ENCODE results near the gene HS6ST2. TPM values are rescaled to one million over a fixed set of nuclear protein-coding genes. Genes with fewer than 3 reads are reported as not detected.
A peak's percentile ranks its signal among the peaks of the same experiment; 100 is the strongest.

The HS6ST2 gene
- total RNA-seq, 2 experiments from 2014 or later = not detected

- intact Hi-C loops (cut with micrococcal nuclease; ENCODE audit: unreplicated experiment) = loop anchor here (5.0 kb wide), 1 partner anchor 538 kb away; no protein-coding TSS in a partner anchor
- POLR2A ChIA-PET = no interaction called here
Observed at GRCh38 chrX:132634521-132634920, 323.9 kb downstream of the HS6ST2 start.

GRCh38 chrX:132631579-132632232 lies 326.7 kb downstream of the HS6ST2 start:
- Histone ChIP-seq H3K27ac (ENCODE audit: low read depth, low read length, poor library complexity, severe bottlenecking) (no peak overlapping the region), H3K9me2 (ENCODE audit: insufficient read depth, low read length) (no peaks in the 10 kb centered on the region), H3K4me1 (ENCODE audit: insufficient read depth, low read length, poor library complexity, severe bottlenecking) (no peaks in the 10 kb centered on the region), H4K20me1 (ENCODE audit: insufficient read depth, low read length) (no peaks in the 10 kb centered on the region), H2AFZ (ENCODE audit: low read length) (no peak overlapping the region), H3K36me3 (ENCODE audit: insufficient read depth, low read length) (no peaks in the 10 kb centered on the region), H3K9me3 (ENCODE audit: low read length) (no peaks in the 10 kb centered on the region), H3K4me3 (ENCODE audit: low read depth, low read length, poor library complexity, severe bottlenecking) (no peak overlapping the region), H3K79me2 (ENCODE audit: insufficient read depth, low read depth, low read length) (no peaks in the 10 kb centered on the region), H3K4me2 (ENCODE audit: low read length) (no peak overlapping the region)
- intact Hi-C loops (cut with micrococcal nuclease; ENCODE audit: unreplicated experiment) = loop anchor here (5.0 kb wide), 1 partner anchor 541 kb away; no protein-coding TSS in a partner anchor
- CTCF ChIA-PET (ENCODE audit: unreplicated experiment) = no interaction called here
- peak; percentile 14 for DNase-seq (ENCODE audit: low spot score)
- TF ChIP-seq EZH2phosphoT487 (IDR thresholded peaks at IDR 0.05; ENCODE audit: borderline replicate concordance, low read depth, low read length) = no peak
- TF ChIP-seq CTCF (conservative IDR thresholded peaks at IDR 0.05; ENCODE audit: low read length) = peak; percentile 69
- no TSS peak for BruUV-seq (replicated peaks)
- POLR2A ChIA-PET = interaction anchor here (0.7 to 1.3 kb wide), 2 partner anchors 12 to 34 kb away, joined by 3 to 4 read pairs; no protein-coding TSS in a partner anchor

More at GRCh38 chrX:132634521-132634920, 323.9 kb downstream of the HS6ST2 start:
- H3K27ac ChIP-seq (ENCODE audit: low read depth, low read length, poor library complexity, severe bottlenecking) = no peak overlapping the region
- no peaks in the 10 kb centered on the region for H3K9me3 ChIP-seq (ENCODE audit: low read length)
- H3K4me1 ChIP-seq (ENCODE audit: insufficient read depth, low read length, poor library complexity, severe bottlenecking) = no peaks in the 10 kb centered on the region
- no peak for DNase-seq (ENCODE audit: low spot score)
- no peak overlapping the region for H2AFZ ChIP-seq (ENCODE audit: low read length)
- BruUV-seq (replicated peaks) = no TSS peak
- H4K20me1 ChIP-seq (ENCODE audit: insufficient read depth, low read length) = no peaks in the 10 kb centered on the region
- no peaks in the 10 kb centered on the region for H3K9me2 ChIP-seq (ENCODE audit: insufficient read depth, low read length)
- CTCF ChIA-PET (ENCODE audit: unreplicated experiment) = no interaction called here
- no peak overlapping the region for H3K4me2 ChIP-seq (ENCODE audit: low read length)
- no peak overlapping the region for H3K4me3 ChIP-seq (ENCODE audit: low read depth, low read length, poor library complexity, severe bottlenecking)
- TF ChIP-seq EZH2phosphoT487 (IDR thresholded peaks at IDR 0.05; ENCODE audit: borderline replicate concordance, low read depth, low read length) (no peak), CTCF (conservative IDR thresholded peaks at IDR 0.05; ENCODE audit: low read length) (no peak)
- H3K36me3 ChIP-seq (ENCODE audit: insufficient read depth, low read length) = no peaks in the 10 kb centered on the region
- H3K79me2 ChIP-seq (ENCODE audit: insufficient read depth, low read depth, low read length) = no peaks in the 10 kb centered on the region

DNA sequence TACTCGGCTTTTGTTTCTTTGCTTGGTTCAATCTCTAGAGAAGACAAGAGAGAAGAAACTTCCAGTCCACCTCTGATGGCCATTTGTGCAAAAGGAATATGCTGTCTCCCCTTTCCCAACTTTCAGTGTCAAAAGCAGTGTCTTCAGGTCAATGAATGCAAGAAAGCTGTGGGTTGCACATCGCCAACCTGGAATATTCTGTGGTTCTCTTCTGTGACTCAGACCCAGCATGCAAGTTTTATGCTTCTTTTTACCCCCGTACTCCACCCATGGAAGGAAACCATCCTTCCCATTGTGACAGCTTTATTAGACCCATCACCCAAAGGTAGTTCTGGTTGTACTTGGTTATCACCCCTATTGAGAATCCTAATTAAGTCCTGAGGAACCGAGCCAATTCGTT lies 334.0 kb downstream of the HS6ST2 start:
- POLR2A ChIA-PET = no interaction called here
- CTCF ChIA-PET (ENCODE audit: unreplicated experiment) = no interaction called here
- H3K9me2 ChIP-seq (ENCODE audit: insufficient read depth, low read length) = no peaks in the 10 kb centered on the region
- TF ChIP-seq CTCF (conservative IDR thresholded peaks at IDR 0.05; ENCODE audit: low read length) (no peak), EZH2phosphoT487 (IDR thresholded peaks at IDR 0.05; ENCODE audit: borderline replicate concordance, low read depth, low read length) (no peak)
- H3K79me2 ChIP-seq (ENCODE audit: insufficient read depth, low read depth, low read length) = no peaks in the 10 kb centered on the region
- BruUV-seq (replicated peaks) = no TSS peak
- H3K27ac ChIP-seq (ENCODE audit: low read depth, low read length, poor library complexity, severe bottlenecking) = no peak overlapping the region
- no peak overlapping the region for H3K4me2 ChIP-seq (ENCODE audit: low read length)
- intact Hi-C loops (cut with micrococcal nuclease; ENCODE audit: unreplicated experiment) = no loop called here
- H3K36me3 ChIP-seq (ENCODE audit: insufficient read depth, low read length) = no peaks in the 10 kb centered on the region
- H3K9me3 ChIP-seq (ENCODE audit: low read length) = no peaks in the 10 kb centered on the region
- no peak overlapping the region for H3K4me3 ChIP-seq (ENCODE audit: low read depth, low read length, poor library complexity, severe bottlenecking)
- DNase-seq (ENCODE audit: low spot score) = no peak
- no peaks in the 10 kb centered on the region for H4K20me1 ChIP-seq (ENCODE audit: insufficient read depth, low read length)
- H2AFZ ChIP-seq (ENCODE audit: low read length) = no peak overlapping the region
- H3K4me1 ChIP-seq (ENCODE audit: insufficient read depth, low read length, poor library complexity, severe bottlenecking) = no peaks in the 10 kb centered on the region
